GM12875 (cell line): ENCODE data around the gene HRNR.
"Not testable (repeated sequence)": the region's sequence is repeated elsewhere in the genome, so short reads cannot be mapped to it uniquely, and the experiment has no call there.

Source experiments
- H3K4me3 ChIP-seq: one replicate; pipeline ENCODE4 v1.5.1; 2011; ENCODE audit warnings: low read depth, low read length, control low read depth
- CTCF ChIP-seq: IDR thresholded peaks from 2 replicates; pipeline ENCODE4 v1.5.1; 2011; ENCODE audit warnings: low read depth, mild to moderate bottlenecking, control low read depth, inconsistent platforms, low read length, moderate library complexity, borderline replicate concordance; ENCODE audit not compliant: insufficient read depth

The HRNR gene

DNA sequence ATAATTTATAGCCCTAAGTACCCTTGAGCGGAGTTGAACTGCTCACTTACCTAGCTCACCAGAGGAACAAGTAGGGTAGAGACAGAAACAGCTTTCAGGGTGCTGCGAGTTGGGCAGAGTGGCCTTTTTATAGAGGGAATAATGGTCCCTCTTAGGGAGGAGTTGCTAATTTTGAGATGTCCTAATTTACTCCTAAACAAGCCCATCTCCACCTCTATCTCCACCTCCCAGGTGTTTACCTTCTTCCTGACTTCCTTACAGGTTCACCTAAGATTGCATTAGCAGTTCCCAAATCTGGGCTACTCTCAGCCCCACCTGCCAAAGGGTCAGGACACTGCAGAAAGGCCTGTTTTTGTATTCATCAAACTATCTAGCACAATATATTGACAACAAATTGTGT is at the start of gene HRNR:
TSS of gene HRNR (minus strand) at position 101 of the 400 bp plus-strand sequence. CDS start 940 bp downstream, outside the sequence.
- TF ChIP-seq CTCF: no peak
- no peak within 1 kb of the TSS for H3K4me3 ChIP-seq

GRCh38 chr1:152256394-152256793 is 32.4 kb upstream of the HRNR start:
- not testable (repeated sequence) for H3K4me3 ChIP-seq

DNA sequence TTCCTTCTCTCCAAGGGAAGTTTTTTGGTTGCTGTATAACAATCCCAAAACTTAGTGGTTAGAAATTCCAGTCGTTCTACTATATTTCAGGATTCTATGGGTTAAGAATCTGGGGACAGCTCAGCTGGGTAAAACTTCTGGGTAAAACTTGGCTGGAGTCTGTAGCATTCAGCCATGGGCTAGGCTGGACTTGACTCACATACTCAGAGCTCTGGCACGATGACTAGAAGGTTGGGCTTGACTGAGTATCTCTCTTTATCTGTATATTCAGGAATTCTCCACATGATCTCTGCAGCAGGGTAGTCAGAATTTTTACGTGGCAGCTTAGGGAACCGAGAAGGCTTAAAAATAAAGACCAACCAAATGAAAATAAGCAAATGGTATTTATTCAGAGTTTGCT is 28.2 kb upstream of the HRNR start:
- H3K4me3 ChIP-seq: no peak overlapping the region
- TF ChIP-seq CTCF: no peak

GRCh38 chr1:152251391-152251790 is 27.4 kb upstream of the HRNR start:
- H3K4me3 ChIP-seq: no peak overlapping the region
- no peak for TF ChIP-seq CTCF

- no peak overlapping the region for H3K4me3 ChIP-seq
- TF ChIP-seq CTCF: no peak
Observed at GRCh38 chr1:152247316-152247715, 23.3 kb upstream of the HRNR start.

DNA sequence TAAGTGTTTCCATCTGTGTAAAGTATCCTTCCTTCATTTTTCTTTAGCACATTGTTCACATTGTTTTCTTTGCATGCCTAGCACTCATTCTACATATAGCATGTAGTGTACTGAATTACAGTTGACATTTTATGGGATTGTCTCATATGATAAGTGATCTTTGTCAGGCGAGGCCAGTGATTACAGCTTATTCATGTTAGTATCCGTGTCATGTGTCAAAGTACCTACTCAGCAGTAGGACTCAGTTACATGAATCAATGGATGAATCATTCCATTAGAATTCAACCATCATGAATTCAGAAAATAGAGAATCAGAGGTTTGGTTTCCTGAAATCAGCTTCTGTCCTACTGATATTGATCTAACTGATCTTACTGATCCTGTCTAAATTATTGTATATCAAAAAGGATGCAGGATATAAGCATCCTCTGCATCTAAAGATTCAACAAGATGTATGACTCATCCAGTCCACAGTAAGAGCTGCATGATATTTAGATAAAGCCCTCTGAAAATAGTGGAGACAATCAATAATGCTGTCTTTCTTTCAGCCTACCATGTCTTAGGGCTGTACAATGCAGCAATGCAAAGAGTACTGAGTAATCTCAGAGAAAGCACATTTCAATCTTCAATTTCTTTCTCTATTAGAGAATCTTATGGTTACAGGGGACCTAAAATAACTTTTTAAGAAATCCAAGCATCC is 20.7 kb upstream of the HRNR start:
- no peak overlapping the region for H3K4me3 ChIP-seq
- TF ChIP-seq CTCF: no peak

GRCh38 chr1:152237093-152237492 is 13.1 kb upstream of the HRNR start:
- TF ChIP-seq CTCF: no peak
- H3K4me3 ChIP-seq: no peak overlapping the region
